HG03103 (cell line): ENCODE results near the gene GABPB1.

ENCODE experiments used
- ATAC-seq: cut with Tn5 transposase; IDR thresholded peaks from one replicate; pipeline ENCODE4 v1.9.1; 2021; ENCODE audit warnings: low read depth; ENCODE audit not compliant: unreplicated experiment

Gene GABPB1

GRCh38 chr15:50345298-50345697 lies 9.7 kb downstream of the GABPB1 start:
- no peak for ATAC-seq

- no peak for ATAC-seq
Measured at GRCh38 chr15:50344006-50344464, 11.0 kb downstream of the GABPB1 start.

- ATAC-seq: no peak
Measured at GRCh38 chr15:50341616-50342136, 13.3 kb downstream of the GABPB1 start.

GRCh38 chr15:50340416-50340815 lies 14.6 kb downstream of the GABPB1 start:
- no peak for ATAC-seq

- ATAC-seq: no peak
Measured at GRCh38 chr15:50339717-50340116, 15.3 kb downstream of the GABPB1 start.

GRCh38 chr15:50335251-50335650 lies 19.7 kb downstream of the GABPB1 start:
- no peak for ATAC-seq

GRCh38 chr15:50333229-50333628 lies 21.8 kb downstream of the GABPB1 start:
- ATAC-seq: no peak

GRCh38 chr15:50330921-50331320 lies 24.1 kb downstream of the GABPB1 start:
- ATAC-seq: no peak

- no peak for ATAC-seq
Measured at GRCh38 chr15:50328116-50328515, 26.9 kb downstream of the GABPB1 start.

GRCh38 chr15:50321680-50322210 lies 33.3 kb downstream of the GABPB1 start:
- no peak for ATAC-seq

GRCh38 chr15:50320504-50320903 lies 34.5 kb downstream of the GABPB1 start:
- no peak for ATAC-seq

GRCh38 chr15:50318697-50319096 lies 36.3 kb downstream of the GABPB1 start:
- no peak for ATAC-seq

- no peak for ATAC-seq
Measured at GRCh38 chr15:50315814-50316630, 39.0 kb downstream of the GABPB1 start.

GRCh38 chr15:50312636-50313035 lies 42.4 kb downstream of the GABPB1 start:
- ATAC-seq: no peak

GRCh38 chr15:50307799-50308198 lies 47.2 kb downstream of the GABPB1 start:
- ATAC-seq: no peak

- no peak for ATAC-seq
Measured at GRCh38 chr15:50304836-50305235, 50.2 kb downstream of the GABPB1 start.

GRCh38 chr15:50302581-50302980 lies 52.4 kb downstream of the GABPB1 start:
- ATAC-seq: no peak

GRCh38 chr15:50298340-50298739 lies 56.7 kb downstream of the GABPB1 start:
- ATAC-seq: no peak

- no peak for ATAC-seq
Measured at GRCh38 chr15:50295966-50296365, 59.0 kb downstream of the GABPB1 start.

- ATAC-seq: no peak
Measured at GRCh38 chr15:50289749-50290148, 65.2 kb downstream of the GABPB1 start.

- ATAC-seq: no peak
Measured at GRCh38 chr15:50287324-50288116, 67.5 kb downstream of the GABPB1 start.
